Measurements from ENCODE around the gene HELZ. TPM values are rescaled to one million over a fixed set of nuclear protein-coding genes. Genes with fewer than 3 reads are reported as not detected.

Gene HELZ
- total RNA-seq, 1 donor, result 46.5 TPM

DNA sequence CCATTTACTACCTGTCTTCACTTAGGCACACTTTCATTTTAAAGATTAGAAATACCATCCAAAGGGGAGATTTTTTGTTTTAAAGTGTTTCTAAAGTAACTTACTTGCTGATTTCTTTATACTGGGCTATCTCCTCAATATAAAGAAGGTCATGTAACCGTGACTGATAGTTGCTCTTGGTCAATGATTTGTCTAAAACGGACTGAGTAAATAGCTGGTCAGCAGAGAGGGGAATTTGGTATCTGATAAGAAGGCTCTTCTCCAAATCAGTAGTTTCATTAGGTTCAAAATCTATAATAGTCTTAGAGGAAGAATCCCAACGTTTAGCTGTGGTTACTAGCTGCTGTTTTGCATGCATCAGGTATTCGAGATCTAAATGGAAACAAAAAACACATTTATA, 66.4 kb downstream of the HELZ start:
- no peak overlapping the region for H3K4me3 ChIP-seq (ENCODE audit: low read depth, low read length)
- no peak for DNase-seq (ENCODE audit: low read depth)
- TF ChIP-seq, protein P1, sequence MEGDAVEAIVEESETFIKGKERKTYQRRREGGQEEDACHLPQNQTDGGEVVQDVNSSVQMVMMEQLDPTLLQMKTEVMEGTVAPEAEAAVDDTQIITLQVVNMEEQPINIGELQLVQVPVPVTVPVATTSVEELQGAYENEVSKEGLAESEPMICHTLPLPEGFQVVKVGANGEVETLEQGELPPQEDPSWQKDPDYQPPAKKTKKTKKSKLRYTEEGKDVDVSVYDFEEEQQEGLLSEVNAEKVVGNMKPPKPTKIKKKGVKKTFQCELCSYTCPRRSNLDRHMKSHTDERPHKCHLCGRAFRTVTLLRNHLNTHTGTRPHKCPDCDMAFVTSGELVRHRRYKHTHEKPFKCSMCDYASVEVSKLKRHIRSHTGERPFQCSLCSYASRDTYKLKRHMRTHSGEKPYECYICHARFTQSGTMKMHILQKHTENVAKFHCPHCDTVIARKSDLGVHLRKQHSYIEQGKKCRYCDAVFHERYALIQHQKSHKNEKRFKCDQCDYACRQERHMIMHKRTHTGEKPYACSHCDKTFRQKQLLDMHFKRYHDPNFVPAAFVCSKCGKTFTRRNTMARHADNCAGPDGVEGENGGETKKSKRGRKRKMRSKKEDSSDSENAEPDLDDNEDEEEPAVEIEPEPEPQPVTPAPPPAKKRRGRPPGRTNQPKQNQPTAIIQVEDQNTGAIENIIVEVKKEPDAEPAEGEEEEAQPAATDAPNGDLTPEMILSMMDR (IDR thresholded peaks at IDR 0.05; ENCODE audit: insufficient read depth, low read length), result no peak

DNA sequence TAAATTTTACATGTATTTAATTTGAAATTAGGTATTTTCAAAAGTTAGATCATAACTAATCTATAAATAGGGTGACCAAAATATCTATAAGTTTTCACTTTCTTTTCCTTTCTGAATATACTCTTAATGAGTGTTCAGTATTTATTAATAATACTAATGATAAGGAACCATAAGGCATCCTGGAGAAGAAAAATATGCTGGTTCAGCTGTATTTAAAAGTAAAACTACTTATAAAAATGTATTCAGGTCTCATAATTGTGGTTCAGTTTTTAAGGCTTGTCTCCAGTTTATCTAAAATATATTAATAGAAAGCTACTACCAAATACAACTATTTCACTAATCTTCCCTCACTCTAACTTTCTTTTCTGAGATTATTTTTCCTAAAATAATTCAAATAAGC, 67.3 kb downstream of the HELZ start:
- H3K4me3 ChIP-seq (ENCODE audit: low read depth, low read length), result no peak overlapping the region
- TF ChIP-seq, protein P1 (IDR thresholded peaks at IDR 0.05; ENCODE audit: insufficient read depth, low read length), result no peak
- no peak for DNase-seq (ENCODE audit: low read depth)

DNA sequence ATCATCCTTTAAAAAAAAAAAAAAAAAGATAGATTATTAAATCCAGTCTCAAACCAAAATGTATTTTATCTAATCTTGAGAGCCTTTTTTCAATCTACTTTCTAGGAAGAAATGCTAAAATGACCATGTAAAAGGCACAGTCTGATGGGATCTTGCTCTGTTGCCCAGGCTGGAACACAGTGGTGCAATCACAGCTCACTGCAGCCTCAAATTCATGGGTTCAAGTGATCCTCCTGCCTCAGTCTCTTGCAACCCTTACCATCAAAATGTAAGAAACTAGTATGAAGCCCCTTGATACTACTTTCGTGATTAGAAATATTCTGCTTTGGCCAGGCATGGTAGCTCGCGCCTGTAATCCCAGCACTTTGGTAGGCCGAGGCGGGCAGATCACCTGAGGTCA, 70.8 kb downstream of the HELZ start:
- H3K4me3 ChIP-seq (ENCODE audit: low read depth, low read length), result no peak overlapping the region
- TF ChIP-seq, protein P1 (IDR thresholded peaks at IDR 0.05; ENCODE audit: insufficient read depth, low read length), result no peak
- DNase-seq (ENCODE audit: low read depth), result no peak

DNA sequence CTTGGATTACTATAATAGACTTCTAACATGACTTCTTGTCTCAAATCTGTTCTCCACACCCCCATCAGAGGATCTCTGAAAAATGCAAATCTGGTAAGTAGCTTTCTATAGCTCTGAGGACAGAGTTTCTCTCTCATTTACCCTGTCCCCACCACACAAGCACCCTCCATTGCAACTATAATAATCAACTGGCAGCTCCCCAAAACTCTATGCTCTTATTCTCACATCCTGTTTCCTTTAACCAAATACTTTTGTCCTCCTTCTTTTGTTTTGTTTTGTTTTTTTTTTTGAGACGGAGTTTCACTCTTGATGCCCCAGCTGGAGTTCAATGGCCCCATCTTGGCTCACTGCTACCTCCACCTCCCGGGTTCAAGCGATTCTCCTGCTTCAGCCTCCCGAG, 73.4 kb downstream of the HELZ start:
- TF ChIP-seq, protein P1 (IDR thresholded peaks at IDR 0.05; ENCODE audit: insufficient read depth, low read length), result no peak
- H3K4me3 ChIP-seq (ENCODE audit: low read depth, low read length), result no peak overlapping the region
- no peak for DNase-seq (ENCODE audit: low read depth)

DNA sequence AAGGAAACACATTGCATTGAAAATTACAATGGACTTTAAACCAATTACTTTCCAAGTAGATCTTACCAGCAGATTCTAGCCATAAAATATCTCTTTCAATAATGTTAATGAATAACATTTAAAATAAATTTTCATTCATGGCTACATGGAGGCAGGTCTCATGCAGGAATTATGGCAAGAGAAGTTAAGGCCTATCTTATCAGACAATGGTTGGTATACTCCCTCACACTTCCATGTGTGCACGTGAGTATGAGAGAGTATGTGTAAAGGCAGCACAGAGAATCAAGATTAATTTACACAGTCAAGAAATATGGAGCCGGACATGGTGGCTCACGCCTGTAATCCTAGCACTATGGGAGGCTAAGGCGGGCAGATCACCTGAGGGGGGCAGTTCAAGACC, 76.5 kb downstream of the HELZ start:
- no peak overlapping the region for H3K4me3 ChIP-seq (ENCODE audit: low read depth, low read length)
- TF ChIP-seq, protein P1 (IDR thresholded peaks at IDR 0.05; ENCODE audit: insufficient read depth, low read length), result no peak
- no peak for DNase-seq (ENCODE audit: low read depth)

DNA sequence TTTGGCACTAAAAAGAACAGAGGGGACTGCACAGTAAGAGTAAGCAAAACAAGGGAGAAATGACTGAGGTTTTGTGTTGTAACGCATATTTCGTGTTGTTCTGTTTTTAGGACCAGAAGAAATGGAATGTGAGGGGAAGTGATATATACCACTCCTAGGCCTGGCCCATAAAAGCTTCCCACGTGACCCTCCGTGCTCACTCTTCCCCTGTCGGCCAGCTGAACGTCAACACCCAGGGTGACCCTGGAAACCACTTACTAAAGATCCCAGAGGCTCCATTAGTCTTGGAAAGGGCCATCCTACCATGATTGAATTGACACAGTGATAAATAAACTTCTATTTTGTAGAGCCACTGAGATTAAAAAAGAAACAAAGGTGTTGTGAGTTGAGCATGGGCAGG, 79.8 kb downstream of the HELZ start:
- peak; percentile 4 for DNase-seq (ENCODE audit: low read depth)
- TF ChIP-seq, protein P1 (IDR thresholded peaks at IDR 0.05; ENCODE audit: insufficient read depth, low read length), result no peak
- no peak overlapping the region for H3K4me3 ChIP-seq (ENCODE audit: low read depth, low read length)

DNA sequence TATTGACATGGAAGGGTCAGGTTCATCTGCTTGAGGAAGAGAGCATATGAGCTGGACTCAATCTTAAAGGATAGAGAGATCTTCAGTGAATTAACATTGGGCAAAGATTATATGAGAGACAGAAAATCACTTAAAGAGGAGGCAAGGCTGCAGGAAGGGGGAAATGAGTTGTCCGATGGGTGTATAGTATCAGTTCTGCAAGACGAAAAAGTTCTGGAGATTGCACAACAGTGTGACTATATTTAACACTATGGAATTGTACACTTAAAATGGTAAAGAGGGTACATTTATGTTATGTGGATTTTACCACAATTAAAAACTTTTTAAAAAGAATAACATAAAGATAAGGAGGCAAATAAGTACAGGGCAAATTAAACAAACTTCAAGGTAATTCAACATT, 80.7 kb downstream of the HELZ start:
- H3K4me3 ChIP-seq (ENCODE audit: low read depth, low read length), result no peak overlapping the region
- no peak for DNase-seq (ENCODE audit: low read depth)
- TF ChIP-seq, protein P1 (IDR thresholded peaks at IDR 0.05; ENCODE audit: insufficient read depth, low read length), result no peak
